Measurements from ENCODE around the gene GSTT2. TPM values are rescaled to one million over a fixed set of nuclear protein-coding genes. Genes with fewer than 3 reads are reported as not detected.
"Not testable (repeated sequence)": the region's sequence is repeated elsewhere in the genome, so short reads cannot be mapped to it uniquely, and the experiment has no call there.

Gene GSTT2
- total and polyA plus RNA-seq, 2 donors = 5.7 TPM; not detected in 1

GRCh38 chr22:23986538-23987178 lies 6.7 kb downstream of the GSTT2 start:
- 77% methylated on average over 4 of the region's 4 CpGs for WGBS
- H3K27ac ChIP-seq (ENCODE audit: low read depth); H3K4me1 ChIP-seq (ENCODE audit: insufficient read depth); H3K4me3 ChIP-seq (ENCODE audit: low read depth, low read length); DNase-seq (ENCODE audit: extremely low spot score); H3K36me3 ChIP-seq (ENCODE audit: insufficient read depth): not testable (repeated sequence)

GRCh38 chr22:23989583-23990244 lies 9.8 kb downstream of the GSTT2 start:
- WGBS = 86% methylated on average over 2 of the region's 3 CpGs
- DNase-seq (ENCODE audit: extremely low spot score); H3K36me3 ChIP-seq (ENCODE audit: insufficient read depth); H3K4me1 ChIP-seq (ENCODE audit: insufficient read depth); H3K4me3 ChIP-seq (ENCODE audit: low read depth, low read length); H3K27ac ChIP-seq (ENCODE audit: low read depth): not testable (repeated sequence)

- H3K4me1 ChIP-seq (ENCODE audit: insufficient read depth); DNase-seq (ENCODE audit: extremely low spot score); H3K36me3 ChIP-seq (ENCODE audit: insufficient read depth); H3K4me3 ChIP-seq (ENCODE audit: low read depth, low read length); H3K27ac ChIP-seq (ENCODE audit: low read depth): not testable (repeated sequence)
- 73% methylated on average over 2 of the region's 2 CpGs for WGBS
Observed at GRCh38 chr22:23993080-23993479, 13.1 kb downstream of the GSTT2 start.

GRCh38 chr22:23993581-23994177 lies 13.7 kb downstream of the GSTT2 start:
- H3K36me3 ChIP-seq (ENCODE audit: insufficient read depth); H3K4me3 ChIP-seq (ENCODE audit: low read depth, low read length); H3K27ac ChIP-seq (ENCODE audit: low read depth); DNase-seq (ENCODE audit: extremely low spot score); H3K4me1 ChIP-seq (ENCODE audit: insufficient read depth): not testable (repeated sequence)
- WGBS = 79% methylated on average over 4 of the region's 4 CpGs

GRCh38 chr22:23997092-23997491 lies 17.2 kb downstream of the GSTT2 start:
- Histone ChIP-seq H3K4me1 (ENCODE audit: insufficient read depth) (no peaks in the 10 kb centered on the region), H3K36me3 (ENCODE audit: insufficient read depth) (no peaks in the 10 kb centered on the region), H3K27ac (ENCODE audit: low read depth) (no peak overlapping the region), H3K4me3 (ENCODE audit: low read depth, low read length) (no peak overlapping the region)
- 92% methylated on average over 3 of the region's 3 CpGs for WGBS
- DNase-seq (ENCODE audit: extremely low spot score) = no peak

GRCh38 chr22:23999779-24000178 lies 19.8 kb downstream of the GSTT2 start:
- 76% methylated on average over 7 of the region's 7 CpGs for WGBS
- not testable (repeated sequence) for H3K4me3 ChIP-seq (ENCODE audit: low read depth, low read length); H3K4me1 ChIP-seq (ENCODE audit: insufficient read depth); H3K27ac ChIP-seq (ENCODE audit: low read depth); DNase-seq (ENCODE audit: extremely low spot score); H3K36me3 ChIP-seq (ENCODE audit: insufficient read depth)

- WGBS = 80% methylated on average over 9 of the region's 9 CpGs
- no peaks in the 10 kb centered on the region for H3K4me1 ChIP-seq (ENCODE audit: insufficient read depth)
- H3K4me3 ChIP-seq (ENCODE audit: low read depth, low read length) = no peak overlapping the region
- H3K27ac ChIP-seq (ENCODE audit: low read depth) = no peak overlapping the region
- DNase-seq (ENCODE audit: extremely low spot score) = no peak
- no peaks in the 10 kb centered on the region for H3K36me3 ChIP-seq (ENCODE audit: insufficient read depth)
Observed at GRCh38 chr22:24001314-24001713, 21.4 kb downstream of the GSTT2 start.

GRCh38 chr22:24002272-24002671 lies 22.3 kb downstream of the GSTT2 start:
- no peaks in the 10 kb centered on the region for H3K4me1 ChIP-seq (ENCODE audit: insufficient read depth)
- no peak for DNase-seq (ENCODE audit: extremely low spot score)
- H3K27ac ChIP-seq (ENCODE audit: low read depth) = no peak overlapping the region
- no peaks in the 10 kb centered on the region for H3K36me3 ChIP-seq (ENCODE audit: insufficient read depth)
- 87% methylated on average over 10 of the region's 10 CpGs for WGBS
- H3K4me3 ChIP-seq (ENCODE audit: low read depth, low read length) = no peak overlapping the region

GRCh38 chr22:24002851-24003250 lies 22.9 kb downstream of the GSTT2 start:
- Histone ChIP-seq H3K27ac (ENCODE audit: low read depth) (no peak overlapping the region), H3K36me3 (ENCODE audit: insufficient read depth) (no peaks in the 10 kb centered on the region), H3K4me1 (ENCODE audit: insufficient read depth) (no peaks in the 10 kb centered on the region), H3K4me3 (ENCODE audit: low read depth, low read length) (no peak overlapping the region)
- WGBS = 68% methylated on average over 5 of the region's 5 CpGs
- no peak for DNase-seq (ENCODE audit: extremely low spot score)

- 83% methylated on average over 9 of the region's 9 CpGs for WGBS
- no peaks in the 10 kb centered on the region for H3K36me3 ChIP-seq (ENCODE audit: insufficient read depth)
- no peak for DNase-seq (ENCODE audit: extremely low spot score)
- no peaks in the 10 kb centered on the region for H3K4me1 ChIP-seq (ENCODE audit: insufficient read depth)
- no peak overlapping the region for H3K27ac ChIP-seq (ENCODE audit: low read depth)
- no peak overlapping the region for H3K4me3 ChIP-seq (ENCODE audit: low read depth, low read length)
Observed at GRCh38 chr22:24003887-24004286, 24.0 kb downstream of the GSTT2 start.

GRCh38 chr22:24005201-24005600 lies 25.3 kb downstream of the GSTT2 start, which contains the start of gene GSTT4:
TSS of gene GSTT4 (minus strand) at chr22:24005453. CDS start at chr22:24005356, 97 bp downstream.
- no peak within 1 kb of the TSS for H3K27ac ChIP-seq (ENCODE audit: low read depth)
- no peaks in the 10 kb centered on the region for H3K4me1 ChIP-seq (ENCODE audit: insufficient read depth)
- no peak within 1 kb of the TSS for H3K4me3 ChIP-seq (ENCODE audit: low read depth, low read length)
- DNase-seq (ENCODE audit: extremely low spot score) = no peak
- WGBS = 44% methylated on average over 6 of the region's 6 CpGs
- no peaks in the 10 kb centered on the region for H3K36me3 ChIP-seq (ENCODE audit: insufficient read depth)

GRCh38 chr22:24006207-24006913 lies 26.4 kb downstream of the GSTT2 start:
- 91% methylated on average over 10 of the region's 10 CpGs for WGBS
- Histone ChIP-seq H3K4me1 (ENCODE audit: insufficient read depth) (no peaks in the 10 kb centered on the region), H3K4me3 (ENCODE audit: low read depth, low read length) (no peak overlapping the region), H3K27ac (ENCODE audit: low read depth) (no peak overlapping the region), H3K36me3 (ENCODE audit: insufficient read depth) (no peaks in the 10 kb centered on the region)
- no peak for DNase-seq (ENCODE audit: extremely low spot score)

- Histone ChIP-seq H3K36me3 (ENCODE audit: insufficient read depth) (no peaks in the 10 kb centered on the region), H3K27ac (ENCODE audit: low read depth) (no peak overlapping the region), H3K4me1 (ENCODE audit: insufficient read depth) (no peaks in the 10 kb centered on the region), H3K4me3 (ENCODE audit: low read depth, low read length) (no peak overlapping the region)
- no peak for DNase-seq (ENCODE audit: extremely low spot score)
- 94% methylated on average over 6 of the region's 6 CpGs for WGBS
Observed at GRCh38 chr22:24006914-24007214, 26.9 kb downstream of the GSTT2 start.
